Measurements from ENCODE around the gene TM9SF2.

GRCh38 chr13:99514801-99515200 lies 13.5 kb downstream of the TM9SF2 start:
- TF ChIP-seq, protein P1, sequence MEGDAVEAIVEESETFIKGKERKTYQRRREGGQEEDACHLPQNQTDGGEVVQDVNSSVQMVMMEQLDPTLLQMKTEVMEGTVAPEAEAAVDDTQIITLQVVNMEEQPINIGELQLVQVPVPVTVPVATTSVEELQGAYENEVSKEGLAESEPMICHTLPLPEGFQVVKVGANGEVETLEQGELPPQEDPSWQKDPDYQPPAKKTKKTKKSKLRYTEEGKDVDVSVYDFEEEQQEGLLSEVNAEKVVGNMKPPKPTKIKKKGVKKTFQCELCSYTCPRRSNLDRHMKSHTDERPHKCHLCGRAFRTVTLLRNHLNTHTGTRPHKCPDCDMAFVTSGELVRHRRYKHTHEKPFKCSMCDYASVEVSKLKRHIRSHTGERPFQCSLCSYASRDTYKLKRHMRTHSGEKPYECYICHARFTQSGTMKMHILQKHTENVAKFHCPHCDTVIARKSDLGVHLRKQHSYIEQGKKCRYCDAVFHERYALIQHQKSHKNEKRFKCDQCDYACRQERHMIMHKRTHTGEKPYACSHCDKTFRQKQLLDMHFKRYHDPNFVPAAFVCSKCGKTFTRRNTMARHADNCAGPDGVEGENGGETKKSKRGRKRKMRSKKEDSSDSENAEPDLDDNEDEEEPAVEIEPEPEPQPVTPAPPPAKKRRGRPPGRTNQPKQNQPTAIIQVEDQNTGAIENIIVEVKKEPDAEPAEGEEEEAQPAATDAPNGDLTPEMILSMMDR (IDR thresholded peaks at IDR 0.05): no peak
- TF ChIP-seq POLR2A (IDR thresholded peaks at IDR 0.05): no peak
